ENCODE measurements around the gene RNF123.

DNA sequence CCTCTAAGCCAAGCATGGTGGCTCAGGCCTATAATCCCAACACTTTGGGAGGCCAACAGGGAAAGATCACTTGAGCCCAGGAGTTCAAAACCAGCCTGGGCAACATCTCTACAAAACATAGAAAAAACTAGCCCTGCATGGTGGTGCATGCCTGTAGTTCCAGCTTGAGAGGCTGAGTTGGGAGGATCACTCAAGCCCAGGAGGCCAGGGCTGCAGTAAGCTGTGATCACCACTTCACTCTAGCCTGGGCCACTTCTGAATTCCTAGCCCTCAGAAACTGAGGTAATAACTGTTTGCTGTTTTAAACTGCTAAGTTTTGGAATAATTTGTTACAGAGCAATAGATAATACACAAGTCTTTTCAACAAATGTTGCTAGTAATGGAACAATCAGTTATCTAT is 80.6 kb downstream of the RNF123 start:
- TF ChIP-seq, protein P1, sequence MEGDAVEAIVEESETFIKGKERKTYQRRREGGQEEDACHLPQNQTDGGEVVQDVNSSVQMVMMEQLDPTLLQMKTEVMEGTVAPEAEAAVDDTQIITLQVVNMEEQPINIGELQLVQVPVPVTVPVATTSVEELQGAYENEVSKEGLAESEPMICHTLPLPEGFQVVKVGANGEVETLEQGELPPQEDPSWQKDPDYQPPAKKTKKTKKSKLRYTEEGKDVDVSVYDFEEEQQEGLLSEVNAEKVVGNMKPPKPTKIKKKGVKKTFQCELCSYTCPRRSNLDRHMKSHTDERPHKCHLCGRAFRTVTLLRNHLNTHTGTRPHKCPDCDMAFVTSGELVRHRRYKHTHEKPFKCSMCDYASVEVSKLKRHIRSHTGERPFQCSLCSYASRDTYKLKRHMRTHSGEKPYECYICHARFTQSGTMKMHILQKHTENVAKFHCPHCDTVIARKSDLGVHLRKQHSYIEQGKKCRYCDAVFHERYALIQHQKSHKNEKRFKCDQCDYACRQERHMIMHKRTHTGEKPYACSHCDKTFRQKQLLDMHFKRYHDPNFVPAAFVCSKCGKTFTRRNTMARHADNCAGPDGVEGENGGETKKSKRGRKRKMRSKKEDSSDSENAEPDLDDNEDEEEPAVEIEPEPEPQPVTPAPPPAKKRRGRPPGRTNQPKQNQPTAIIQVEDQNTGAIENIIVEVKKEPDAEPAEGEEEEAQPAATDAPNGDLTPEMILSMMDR (IDR thresholded peaks at IDR 0.05; ENCODE audit: low read depth, low read length, missing input control): no peak
- TF ChIP-seq RAD21 (IDR thresholded peaks at IDR 0.05): no peak
- TF ChIP-seq, protein P2, sequence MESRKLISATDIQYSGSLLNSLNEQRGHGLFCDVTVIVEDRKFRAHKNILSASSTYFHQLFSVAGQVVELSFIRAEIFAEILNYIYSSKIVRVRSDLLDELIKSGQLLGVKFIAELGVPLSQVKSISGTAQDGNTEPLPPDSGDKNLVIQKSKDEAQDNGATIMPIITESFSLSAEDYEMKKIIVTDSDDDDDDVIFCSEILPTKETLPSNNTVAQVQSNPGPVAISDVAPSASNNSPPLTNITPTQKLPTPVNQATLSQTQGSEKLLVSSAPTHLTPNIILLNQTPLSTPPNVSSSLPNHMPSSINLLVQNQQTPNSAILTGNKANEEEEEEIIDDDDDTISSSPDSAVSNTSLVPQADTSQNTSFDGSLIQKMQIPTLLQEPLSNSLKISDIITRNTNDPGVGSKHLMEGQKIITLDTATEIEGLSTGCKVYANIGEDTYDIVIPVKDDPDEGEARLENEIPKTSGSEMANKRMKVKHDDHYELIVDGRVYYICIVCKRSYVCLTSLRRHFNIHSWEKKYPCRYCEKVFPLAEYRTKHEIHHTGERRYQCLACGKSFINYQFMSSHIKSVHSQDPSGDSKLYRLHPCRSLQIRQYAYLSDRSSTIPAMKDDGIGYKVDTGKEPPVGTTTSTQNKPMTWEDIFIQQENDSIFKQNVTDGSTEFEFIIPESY (IDR thresholded peaks at IDR 0.05): no peak
- TF ChIP-seq, protein P3, sequence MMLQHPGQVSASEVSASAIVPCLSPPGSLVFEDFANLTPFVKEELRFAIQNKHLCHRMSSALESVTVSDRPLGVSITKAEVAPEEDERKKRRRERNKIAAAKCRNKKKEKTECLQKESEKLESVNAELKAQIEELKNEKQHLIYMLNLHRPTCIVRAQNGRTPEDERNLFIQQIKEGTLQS (IDR thresholded peaks at IDR 0.05): no peak
- TF ChIP-seq TAF1 (conservative IDR thresholded peaks at IDR 0.05): no peak
